Measurements from ENCODE around the gene RBBP6.
"Not testable (repeated sequence)": the region's sequence is repeated elsewhere in the genome, so short reads cannot be mapped to it uniquely, and the experiment has no call there.

RBBP6 gene, protein sequence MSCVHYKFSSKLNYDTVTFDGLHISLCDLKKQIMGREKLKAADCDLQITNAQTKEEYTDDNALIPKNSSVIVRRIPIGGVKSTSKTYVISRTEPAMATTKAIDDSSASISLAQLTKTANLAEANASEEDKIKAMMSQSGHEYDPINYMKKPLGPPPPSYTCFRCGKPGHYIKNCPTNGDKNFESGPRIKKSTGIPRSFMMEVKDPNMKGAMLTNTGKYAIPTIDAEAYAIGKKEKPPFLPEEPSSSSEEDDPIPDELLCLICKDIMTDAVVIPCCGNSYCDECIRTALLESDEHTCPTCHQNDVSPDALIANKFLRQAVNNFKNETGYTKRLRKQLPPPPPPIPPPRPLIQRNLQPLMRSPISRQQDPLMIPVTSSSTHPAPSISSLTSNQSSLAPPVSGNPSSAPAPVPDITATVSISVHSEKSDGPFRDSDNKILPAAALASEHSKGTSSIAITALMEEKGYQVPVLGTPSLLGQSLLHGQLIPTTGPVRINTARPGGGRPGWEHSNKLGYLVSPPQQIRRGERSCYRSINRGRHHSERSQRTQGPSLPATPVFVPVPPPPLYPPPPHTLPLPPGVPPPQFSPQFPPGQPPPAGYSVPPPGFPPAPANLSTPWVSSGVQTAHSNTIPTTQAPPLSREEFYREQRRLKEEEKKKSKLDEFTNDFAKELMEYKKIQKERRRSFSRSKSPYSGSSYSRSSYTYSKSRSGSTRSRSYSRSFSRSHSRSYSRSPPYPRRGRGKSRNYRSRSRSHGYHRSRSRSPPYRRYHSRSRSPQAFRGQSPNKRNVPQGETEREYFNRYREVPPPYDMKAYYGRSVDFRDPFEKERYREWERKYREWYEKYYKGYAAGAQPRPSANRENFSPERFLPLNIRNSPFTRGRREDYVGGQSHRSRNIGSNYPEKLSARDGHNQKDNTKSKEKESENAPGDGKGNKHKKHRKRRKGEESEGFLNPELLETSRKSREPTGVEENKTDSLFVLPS (N-terminal part only)

DNA sequence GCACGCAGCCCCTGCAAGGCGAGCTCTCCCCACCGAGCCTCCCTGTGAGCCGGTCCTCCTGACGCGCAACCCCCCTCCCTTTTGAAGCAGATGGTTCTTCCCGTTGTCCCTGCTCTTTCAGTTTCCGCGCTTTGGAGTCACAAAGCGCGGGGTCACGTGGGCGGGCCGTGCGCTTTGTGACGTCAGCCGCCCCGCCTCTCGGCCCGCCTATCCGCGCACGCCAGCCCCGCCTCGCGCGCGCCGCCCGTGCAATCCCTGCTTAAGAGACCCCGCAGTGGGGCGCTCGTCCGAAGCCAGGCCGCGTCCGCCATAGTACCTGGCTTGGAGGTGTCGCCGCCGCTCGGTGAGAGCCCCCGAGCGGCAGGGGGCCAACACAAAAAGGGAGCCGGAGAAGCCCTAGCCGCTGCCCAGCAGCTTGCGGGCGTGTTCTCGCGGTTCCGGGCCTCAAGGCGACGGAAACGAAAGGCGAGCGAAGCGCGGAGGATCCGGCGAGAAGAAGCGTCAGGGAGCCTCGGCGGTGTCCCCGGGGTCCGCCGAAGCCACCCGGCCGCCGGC lies at the start of gene RBBP6:
Gene RBBP6, plus strand, starts transcription at position 272 of the 555 bp plus-strand sequence. CDS start 1,061 bp downstream, outside the sequence.
- peak; percentile 94 for ATAC-seq
- DNase-seq, result peak; percentile 94

DNA sequence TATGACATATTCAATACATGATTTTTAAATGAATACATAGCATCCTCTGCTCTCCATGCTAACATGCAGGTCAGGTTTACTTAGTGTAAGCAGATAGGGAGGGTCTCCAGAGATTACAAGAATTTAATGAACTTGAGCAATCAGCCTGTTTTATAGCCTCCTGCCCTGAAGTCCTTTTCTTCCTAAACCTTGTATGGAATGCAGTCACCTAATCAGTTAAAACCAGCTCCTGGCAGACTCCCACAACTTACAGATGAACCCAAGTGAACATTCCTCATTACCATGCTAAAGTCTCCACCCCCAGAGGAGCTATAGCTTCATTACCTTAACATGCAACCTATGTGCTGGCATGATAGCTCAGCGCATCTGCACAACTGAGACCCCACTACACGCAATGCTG lies 48.5 kb upstream of the RBBP6 start:
- ATAC-seq (no peak), DNase-seq (no peak)

DNA sequence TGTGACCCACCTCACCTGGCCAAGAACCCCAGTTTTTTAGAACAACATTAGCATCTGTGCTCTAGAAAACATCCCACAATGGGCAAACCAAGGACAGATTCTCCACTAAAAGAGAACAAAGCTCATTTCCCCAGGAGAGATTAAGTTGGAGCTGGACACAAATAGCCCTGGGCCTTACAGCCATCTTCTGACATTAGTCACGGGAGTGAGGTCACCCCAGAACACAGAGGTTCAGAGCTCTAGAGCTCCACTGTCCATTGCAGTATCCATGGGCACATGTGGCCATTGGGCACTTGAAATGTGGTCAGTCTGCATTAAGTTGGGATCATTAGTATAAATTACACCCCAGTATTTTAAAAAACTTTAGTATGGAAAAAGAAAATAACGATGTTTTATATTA lies 47.6 kb upstream of the RBBP6 start:
- no peak for ATAC-seq
- no peak for DNase-seq

DNA sequence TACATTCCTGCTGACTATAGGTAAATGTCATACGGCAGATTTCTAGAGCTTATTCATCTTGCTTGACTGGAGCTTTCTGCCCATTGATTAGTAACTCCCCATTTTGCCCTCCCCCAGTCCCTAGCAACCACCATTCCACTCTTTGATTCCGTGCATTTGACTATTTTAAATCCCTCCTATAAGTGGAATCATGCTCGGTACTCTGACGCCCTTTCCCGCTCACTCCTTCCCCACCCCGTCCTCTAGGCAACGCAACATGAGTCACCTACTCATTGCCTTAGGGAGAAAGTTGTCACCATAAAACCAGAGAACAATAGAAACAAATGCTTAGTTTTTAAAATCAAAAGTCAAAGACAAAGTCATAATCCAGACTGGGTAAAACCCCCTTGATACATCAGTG lies 45.5 kb upstream of the RBBP6 start:
- ATAC-seq, result no peak
- no peak for DNase-seq

DNA sequence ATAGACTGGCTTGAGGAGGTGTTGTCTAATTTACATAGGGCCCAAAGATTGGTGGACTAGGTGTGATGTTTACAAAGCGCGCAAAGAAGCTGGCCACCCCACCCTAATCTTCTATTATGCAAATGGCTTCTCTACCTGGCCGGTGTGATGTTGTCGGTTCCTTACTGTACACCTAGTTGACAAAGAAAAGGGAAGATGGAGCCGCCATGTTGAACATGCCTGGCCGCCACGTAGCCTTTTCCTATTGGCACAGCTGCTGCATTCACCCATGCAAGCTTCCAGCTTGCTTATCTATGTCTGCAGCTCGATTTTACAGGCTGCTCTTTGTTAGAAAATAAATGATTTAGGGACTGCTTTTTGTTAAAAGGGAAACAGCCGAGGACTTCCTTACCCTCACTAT lies 44.2 kb upstream of the RBBP6 start:
- not testable (repeated sequence) for ATAC-seq, DNase-seq

DNA sequence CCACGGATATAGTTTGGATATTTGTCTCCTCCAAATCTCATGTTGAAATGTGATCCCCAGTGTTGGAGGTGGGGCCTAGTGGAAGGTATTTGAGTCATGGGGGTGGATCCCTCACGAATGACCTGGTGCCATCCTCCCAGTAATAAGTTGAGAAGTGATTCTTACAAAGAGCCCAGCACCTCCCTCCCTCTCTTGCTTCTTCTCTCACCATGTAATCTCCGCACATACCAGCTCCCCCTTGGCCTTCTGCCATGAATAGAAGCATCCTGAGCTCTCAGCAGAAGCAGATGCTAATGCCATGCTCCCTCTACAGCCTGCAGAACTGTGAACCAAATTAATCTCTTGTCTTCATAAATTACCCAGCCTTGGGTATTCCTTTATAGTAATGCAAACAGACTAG lies 41.9 kb upstream of the RBBP6 start:
- no peak for DNase-seq

DNA sequence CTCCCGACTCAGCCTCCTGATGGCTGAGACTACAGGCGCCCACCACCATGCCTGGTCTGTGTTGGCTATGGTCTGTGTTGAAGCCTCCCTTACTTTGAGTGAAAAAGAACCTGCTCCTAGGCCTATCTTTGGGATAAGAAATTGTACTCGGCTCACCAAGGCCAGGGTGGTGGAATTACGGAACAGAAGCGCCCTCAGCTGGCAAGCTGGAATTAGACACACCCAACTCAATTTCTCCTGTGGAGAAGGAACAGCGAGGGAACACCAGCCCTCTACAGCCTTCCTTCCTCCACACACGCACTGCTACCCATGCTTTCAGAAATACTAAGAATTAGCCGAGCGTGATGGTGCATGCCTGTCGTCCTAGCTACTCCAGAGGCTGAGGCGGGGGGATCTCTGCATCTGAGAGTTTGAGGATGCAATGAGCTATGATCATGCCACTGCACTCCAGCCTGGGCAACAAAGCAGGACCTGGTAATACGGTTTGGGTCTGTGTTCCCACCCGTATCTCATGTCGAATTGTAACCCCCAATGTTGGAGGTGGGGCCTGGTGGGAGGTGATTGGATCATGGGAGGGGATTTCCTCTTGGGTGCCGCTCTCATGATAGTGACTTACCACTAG lies 40.1 kb upstream of the RBBP6 start:
- ATAC-seq (no peak), DNase-seq (peak; percentile 8)

More for the DNA sequence above, 41.9 kb upstream of the RBBP6 start:
- ATAC-seq, result no peak

DNA sequence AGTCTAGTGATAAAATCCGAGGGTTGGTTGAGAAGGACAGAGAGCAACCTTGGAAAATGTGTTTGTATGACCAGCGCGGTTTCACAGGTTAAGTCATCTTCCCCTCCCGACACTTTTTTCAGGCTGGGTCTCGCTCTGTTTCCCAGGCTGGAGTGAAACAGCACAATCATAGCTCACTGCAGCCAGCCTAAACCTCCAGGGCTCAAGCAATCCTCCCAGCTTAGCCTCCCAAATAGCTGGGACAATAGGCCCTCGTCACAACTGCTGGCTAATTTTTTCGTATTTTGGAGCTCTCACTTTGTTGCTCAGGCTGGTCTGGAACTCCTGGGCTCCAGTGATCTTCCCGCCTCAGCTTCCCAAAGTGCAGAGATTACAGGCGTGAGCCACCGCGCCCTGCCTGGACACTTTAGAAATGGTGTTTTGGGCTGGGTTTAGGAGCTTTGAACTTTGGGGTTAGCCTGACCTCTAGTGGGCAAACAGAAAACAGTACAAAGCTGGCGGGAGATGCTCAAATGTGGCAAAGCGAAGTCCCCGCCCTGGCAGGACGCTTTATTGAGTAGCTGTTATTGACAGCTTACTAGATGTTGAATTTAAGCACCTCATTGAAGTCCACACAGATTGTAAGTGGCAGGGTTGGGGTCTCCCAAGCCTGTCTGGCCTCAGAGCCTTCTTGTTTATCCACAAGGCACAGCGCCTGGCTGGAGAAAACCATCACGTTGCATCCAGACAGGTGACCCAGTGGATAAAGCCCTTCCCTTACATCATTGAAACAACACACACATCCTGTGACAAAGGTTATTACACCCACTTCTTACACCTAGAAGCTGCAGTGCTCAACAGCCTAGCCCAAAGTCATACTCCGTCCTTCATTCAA lies 34.7 kb upstream of the RBBP6 start:
- ATAC-seq (peak; percentile 61), DNase-seq (peak; percentile 53)

DNA sequence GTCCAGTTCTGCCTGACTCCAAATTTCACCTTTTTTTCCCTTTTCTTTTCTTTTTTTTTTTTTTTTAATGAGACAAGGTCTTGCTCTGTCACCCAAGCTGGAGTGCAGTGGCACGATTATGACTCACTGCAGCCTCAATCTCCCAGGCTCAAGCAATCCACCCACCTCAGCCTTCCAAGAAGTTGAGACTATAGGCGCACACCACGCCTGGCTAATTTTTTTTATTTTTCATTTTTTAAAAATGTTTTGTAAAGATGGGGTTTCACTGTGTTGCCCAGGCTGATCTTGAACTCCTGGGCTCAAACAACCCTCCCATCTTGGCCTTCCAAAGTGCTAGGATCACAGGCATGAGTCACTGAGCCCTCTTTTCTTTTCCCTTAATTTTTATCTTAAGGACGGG lies 33.4 kb upstream of the RBBP6 start:
- ATAC-seq (no peak), DNase-seq (no peak)

DNA sequence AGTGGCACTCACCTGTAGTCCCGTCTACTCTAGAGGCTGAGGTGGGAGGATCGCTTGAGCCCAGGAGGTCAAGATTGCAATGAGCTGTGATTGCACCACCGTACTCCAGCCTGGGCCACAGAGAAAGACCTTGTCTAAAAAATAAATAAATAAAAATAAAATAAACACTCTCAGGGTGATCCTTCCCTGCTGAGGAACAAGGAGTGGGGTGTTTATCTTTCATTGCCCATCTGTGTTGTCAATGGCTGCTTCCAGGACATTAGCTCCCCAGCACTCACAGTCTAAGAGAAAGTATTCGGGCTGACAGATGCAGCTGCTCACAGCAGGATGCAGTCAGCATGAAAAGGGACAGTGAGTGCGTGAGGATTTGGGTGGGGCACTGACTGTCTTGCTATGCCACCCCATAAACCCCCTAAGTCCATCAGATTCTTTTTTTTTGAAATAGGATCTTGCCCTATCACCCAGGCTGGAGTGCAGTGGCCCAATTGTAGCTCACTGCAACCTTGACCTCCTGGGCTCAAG lies 31.3 kb upstream of the RBBP6 start:
- no peak for ATAC-seq
- DNase-seq, result no peak

DNA sequence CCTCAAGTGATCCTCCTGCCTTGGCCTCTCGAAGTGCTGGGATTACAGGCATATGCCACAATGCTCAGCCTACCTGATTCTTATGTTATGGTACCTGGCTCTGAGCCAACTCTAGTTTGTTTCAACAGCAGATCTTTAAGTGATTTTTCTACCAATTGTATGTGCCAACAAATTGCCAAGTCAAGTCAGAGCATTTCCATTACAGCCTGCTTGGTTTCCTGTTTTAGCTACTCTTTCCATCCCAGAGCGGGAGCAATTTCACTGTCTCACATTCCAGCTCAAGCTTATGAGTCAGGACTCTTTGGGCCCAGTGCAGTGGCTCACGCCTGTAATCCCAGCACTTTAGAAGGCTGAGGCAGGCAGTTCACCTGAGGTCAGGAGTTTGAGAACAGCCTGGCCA lies 30.8 kb upstream of the RBBP6 start:
- DNase-seq, result no peak
- no peak for ATAC-seq

DNA sequence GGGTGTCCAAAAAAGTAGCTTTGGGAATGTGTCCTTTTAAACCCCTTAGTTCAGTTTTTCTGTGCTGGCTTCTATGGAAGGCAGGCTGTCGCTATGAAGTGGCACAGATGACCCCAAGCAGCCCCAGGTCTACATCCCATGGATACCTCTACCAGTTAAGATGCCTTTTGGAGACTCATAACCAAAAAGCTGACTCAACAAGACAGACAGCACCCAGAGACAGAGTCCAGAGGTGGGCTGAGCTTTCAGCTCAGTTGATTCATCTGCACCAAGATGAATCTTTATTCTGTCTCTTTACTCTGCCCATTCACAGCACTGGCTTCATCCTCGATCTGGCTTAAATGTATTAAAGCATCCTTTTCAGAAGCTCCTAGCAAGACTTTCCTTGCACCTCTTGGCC lies 29.8 kb upstream of the RBBP6 start:
- DNase-seq, result no peak
- ATAC-seq, result no peak

DNA sequence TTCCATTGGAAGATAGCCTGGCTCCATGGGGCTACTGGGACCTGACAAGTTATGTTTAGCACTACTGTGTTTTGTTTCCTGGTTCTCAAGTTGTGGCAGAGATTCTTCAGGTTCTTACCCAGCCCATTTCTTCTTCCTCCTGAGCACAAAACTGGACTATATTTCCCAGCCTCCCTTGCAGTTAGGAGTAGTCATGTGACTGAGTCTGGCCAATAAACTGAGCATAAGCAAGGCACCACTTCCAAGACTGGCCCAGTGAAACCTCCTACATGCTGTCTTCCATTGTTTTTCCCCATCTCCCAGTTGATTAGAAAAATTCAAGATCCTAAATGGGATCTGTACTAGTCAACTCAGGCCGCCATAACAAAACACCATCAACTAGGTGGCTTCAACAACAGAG lies 28.2 kb upstream of the RBBP6 start:
- ATAC-seq, result no peak
- DNase-seq, result no peak

DNA sequence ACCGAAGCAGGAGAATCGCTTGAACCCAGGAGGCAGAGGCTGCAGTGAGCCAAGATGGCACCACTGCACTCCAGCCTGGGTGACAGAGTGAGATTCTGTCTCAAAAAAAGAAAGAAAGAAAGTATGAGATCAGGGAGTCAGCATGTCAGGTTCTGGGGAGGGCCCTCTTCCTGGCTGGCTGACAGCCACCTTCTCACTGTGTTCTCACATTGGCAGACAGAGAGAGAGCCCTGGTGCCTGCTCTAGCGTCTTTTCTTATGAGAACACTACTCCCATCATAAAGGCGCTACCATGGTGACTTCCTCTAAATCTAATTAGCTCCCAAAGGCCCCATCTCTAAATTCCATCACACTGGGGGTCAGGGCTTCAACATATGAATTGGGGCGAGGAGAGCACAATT lies 27.6 kb upstream of the RBBP6 start:
- no peak for ATAC-seq

DNA sequence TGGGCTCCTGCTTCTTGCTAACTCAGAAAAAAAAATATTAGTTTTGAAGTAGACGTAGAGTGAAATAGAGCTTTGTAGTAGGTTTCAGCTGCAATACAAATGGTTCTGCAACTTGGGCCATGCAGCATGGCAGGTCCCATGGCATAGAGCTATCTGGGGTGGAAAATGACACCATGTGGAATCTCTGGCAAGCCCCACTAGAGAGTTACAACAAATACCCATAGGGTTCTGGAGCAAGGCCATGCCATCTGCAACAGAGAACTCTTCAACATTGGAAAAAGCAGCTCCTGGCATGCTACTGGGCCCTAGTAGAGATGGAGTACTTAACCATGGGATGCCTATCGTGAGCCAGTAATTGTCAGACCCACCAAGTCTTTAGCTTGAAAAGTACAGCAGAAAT lies 25.3 kb upstream of the RBBP6 start:
- DNase-seq, result no peak
- ATAC-seq, result no peak

More for the DNA sequence above, 27.6 kb upstream of the RBBP6 start:
- no peak for DNase-seq

DNA sequence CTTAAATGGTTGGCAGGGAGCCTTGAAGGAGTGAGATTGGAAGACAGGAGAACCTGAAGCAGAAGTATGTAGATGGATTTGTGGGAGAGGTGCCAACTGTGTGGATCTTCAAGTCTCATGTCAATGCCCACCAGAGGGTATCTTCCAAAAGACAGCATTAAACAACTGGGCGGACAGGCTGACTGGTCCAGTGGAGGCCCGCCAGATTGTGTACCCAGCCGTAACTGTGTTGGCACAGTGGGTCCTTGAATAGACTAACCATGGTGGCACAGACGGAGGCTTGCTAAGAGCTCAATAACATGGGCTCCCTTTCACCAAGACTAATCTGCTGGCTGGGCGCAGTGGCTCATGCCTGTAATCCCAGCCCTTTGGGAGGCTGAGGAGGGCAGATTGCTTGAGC lies 24.2 kb upstream of the RBBP6 start:
- no peak for DNase-seq
- ATAC-seq, result no peak

DNA sequence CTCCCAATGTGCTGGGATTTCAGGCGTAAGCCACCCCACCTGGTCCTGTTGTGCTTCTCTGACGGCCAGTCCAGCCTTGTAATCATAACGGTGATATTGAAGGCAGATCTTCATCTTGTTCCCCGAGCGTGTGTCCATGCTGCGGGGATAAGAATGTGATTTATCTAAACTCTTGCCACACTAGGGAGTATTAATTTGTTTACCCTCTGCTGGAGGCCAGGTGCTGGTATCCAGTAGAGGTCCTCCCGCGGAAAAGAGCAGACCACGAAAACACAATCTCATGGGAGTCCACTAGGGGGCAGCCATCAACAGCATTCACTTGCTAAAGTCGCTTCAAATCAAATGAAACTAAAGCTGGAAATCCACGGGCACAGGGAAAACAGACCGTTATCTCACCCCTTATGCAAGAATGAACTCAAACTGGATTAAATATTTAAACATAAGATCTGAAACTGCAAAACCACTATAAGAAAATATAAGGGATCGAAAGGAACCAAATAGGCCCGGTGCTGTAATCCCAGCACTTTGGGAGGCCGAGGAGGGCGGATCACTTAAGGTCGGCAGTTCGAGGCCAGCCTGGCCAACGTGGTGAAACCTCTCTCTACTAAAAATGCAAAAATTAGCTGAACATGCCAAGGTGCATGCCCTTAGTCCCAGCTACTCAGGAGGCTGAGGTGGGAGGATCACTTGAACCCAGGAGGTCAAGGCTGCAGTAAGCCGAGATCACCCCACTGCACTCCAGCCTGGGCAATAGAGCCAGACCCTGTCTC lies 22.3 kb upstream of the RBBP6 start:
- DNase-seq (peak; percentile 76), ATAC-seq (peak; percentile 43)

DNA sequence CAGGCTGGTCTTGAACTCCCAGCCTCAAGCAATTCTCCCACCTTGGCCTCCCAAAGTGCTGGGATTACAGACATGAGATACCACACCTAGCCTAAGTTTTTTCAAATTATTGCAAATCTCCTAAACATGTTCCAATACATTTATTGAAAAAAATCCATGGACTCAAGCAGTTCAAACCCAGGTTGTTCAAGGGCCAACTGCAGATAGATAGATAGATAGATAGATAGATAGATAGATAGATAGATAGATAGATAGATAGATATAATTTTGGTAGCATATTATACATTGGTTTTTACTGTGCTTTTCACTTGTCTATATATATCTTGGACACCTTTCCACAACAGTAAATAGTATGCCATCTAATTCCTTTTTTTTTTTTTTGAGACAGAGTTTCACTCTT lies 20.9 kb upstream of the RBBP6 start:
- no peak for DNase-seq
- ATAC-seq, result no peak

DNA sequence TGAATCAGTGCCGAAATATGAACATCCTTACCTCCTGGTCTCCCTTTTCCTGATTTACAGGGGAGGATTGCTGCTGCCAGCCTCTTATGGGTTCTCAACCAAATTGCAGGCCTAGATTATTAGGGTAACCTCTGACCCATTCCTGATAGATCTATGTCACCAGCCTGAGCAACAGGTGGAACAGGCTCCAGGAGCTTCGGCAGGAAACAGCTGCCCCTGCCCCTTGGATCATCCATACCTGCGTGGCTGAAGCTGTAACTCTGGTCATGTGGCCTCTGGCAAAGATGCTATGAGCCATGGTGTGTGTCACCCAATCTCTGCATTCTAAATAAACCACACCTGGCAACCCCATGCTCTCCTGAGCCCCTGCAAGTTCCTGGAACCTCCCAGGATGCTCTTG lies 18.4 kb upstream of the RBBP6 start:
- no peak for ATAC-seq
- no peak for DNase-seq

DNA sequence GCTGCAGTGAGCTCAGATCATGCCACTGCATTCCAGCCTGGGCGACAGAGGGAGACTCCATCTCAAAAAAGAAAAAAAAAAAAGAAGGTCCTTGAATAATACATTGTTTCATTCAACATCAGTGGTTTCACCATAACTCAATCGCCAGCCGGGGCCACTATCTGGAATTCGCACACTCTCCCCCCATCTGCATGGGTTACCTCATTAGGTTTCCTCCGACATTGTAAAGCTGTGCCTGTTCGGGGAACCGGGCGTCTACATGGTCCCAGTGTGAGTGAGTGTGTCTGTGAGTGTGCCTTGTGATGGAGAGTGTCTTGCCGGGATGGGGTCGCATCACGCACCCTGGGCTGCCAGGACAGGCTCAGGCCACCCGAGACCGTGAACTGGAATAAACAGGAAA lies 16.6 kb upstream of the RBBP6 start:
- DNase-seq (no peak), ATAC-seq (no peak)

All from stimulated activated naive CD8-positive, alpha-beta T cell treated with anti-CD3 and anti-CD28 coated beads, Interleukin-15, Interleukin-2, amounts not matched to agents 100 U/mL and 50 U/mL, for 24 hours (primary cell).